ENCODE data around the gene COL26A1.
A peak's percentile ranks its signal among the peaks of the same experiment; 100 is the strongest.
"Not testable (repeated sequence)": the region's sequence is repeated elsewhere in the genome, so short reads cannot be mapped to it uniquely, and the experiment has no call there.

Gene COL26A1

DNA sequence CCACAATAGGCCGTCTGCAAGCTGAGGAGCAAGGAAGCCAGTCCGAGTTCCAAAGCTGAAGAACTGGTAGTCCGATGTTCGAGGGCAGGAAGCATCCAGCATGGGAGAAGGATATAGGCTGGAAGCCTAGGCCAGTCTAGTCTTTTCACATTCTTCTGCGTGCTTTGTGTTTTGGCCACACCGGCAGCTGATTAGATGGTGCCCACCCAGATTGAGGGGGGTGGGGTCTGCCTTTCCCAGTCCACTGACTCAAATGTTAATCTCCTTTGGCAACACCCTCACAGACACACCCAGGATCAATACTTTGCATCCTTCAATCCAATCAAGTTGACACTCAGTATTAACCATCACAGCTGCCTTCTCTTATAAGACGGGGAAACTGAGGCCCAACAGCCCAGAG is 142.8 kb downstream of the COL26A1 start:
- not testable (repeated sequence) for DNase-seq

DNA sequence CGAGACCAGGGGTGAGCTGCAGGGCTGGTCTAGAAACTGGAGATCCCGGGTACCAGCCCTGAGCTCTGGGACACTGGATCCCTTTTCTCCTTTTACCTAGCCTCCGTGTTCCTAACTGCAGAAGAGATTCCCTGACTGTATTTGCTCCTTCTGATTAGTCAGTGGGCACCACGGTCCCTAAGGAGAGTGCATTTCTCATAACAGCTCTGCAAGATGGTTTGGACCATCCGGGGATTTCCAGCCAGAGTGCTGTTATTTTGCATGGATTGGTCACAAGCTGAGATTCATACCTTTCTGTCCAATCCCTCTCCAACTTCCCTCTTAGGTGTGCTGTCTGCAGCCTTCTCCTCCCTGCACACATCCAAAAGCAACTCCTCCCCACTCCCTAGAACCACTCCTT is 143.9 kb downstream of the COL26A1 start:
- DNase-seq = no peak

DNA sequence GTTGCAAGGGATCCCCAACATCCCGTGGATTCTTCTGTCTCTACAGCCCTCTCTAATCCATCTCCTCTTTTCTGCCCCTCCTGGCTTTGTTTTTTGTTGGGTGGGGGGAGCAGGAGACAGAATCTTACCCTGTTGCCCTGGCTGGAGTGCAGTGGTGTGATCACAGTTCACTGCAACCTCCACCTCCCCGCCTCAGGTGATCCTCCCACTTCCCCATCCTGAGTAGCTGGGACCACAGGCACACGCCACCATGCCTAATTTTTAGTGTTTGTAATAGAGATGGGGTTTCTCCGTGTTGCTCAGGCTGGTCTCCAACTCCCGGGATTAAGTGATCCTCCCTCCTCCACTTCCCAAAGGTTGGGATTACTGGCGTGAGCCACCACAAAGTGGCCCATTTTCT is 144.7 kb downstream of the COL26A1 start:
- DNase-seq = no peak

DNA sequence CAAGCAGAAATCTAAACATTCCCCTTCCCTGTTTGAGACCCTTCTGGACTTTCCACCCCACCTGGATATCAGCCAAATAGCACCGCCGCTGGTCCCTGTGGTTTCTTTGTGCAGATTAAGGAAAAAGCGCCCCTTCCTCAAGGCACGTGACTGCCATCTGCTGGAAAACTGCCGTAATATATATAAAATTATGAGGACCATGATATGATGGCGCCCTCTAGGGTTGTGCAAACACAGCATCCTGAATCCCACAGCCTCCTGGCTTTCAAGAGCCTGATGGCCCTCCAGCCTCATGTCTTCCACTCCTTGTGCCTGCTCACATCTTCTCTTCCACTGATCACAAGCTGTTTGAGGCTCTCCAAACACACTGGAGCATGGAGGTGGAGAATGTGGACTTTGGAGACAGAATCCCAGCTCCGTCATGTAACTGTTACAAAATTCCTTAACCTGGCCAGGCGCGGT is 145.1 kb downstream of the COL26A1 start:
- DNase-seq = peak; percentile 30 to 46

DNA sequence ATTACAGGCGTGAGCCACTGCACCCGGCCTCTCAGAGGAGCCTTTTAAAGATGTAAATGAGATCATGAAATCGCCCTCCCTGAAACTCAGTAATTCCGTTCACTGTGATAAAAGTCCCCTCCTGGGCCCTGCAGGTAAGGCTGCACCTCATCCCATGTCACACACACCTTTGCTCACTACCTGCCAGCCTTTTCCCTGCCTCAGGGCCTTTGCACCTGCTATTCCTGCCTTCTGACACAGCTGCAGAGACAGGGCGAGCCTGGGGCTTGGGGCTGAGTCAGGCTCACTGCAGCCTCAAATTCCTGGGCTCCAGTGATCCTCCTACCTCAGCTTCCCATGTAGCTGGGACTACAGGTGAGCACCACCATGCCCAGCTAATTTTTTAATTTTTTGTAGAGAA is 147.6 kb downstream of the COL26A1 start:
- DNase-seq = no peak

DNA sequence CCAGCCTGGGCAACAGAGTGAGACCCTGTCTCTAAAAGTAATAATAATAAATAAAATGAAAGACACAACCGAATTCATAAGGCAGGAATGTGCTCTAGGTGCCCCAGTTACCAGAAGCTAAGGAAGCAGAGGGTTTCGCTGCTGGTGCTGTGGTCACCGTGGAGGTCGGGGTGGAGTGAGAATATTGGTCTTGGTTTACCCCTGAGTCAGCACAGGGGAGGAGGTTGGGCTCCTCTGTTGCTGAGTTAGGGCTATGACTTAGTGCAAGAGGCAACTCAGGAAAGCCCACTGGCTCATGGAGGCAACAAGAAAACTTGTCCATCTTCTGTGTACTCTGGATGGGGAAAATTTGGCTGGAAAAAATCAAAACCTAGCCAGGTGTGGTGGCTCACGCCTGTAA is 149.3 kb downstream of the COL26A1 start:
- DNase-seq = no peak

DNA sequence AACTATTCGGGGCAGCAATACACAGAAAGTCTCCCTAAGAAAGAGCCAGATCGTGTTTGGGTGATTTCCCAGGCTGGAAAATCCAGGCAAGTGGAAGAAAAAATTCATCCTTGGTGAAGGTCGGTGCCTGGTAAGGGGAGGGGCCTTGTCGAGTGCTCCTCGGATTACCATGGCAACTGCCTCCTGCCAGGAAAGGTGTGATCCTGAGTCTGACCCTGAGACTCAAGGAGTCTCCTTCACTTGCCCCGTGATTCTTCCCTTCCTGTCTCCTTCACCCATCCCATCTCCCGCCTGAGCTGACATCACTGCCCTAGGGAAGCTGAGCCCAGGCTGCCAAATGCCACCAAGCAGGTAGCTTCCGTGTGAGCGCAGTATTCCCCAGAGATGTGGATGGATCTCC is 154.2 kb downstream of the COL26A1 start:
- no peak for DNase-seq

DNA sequence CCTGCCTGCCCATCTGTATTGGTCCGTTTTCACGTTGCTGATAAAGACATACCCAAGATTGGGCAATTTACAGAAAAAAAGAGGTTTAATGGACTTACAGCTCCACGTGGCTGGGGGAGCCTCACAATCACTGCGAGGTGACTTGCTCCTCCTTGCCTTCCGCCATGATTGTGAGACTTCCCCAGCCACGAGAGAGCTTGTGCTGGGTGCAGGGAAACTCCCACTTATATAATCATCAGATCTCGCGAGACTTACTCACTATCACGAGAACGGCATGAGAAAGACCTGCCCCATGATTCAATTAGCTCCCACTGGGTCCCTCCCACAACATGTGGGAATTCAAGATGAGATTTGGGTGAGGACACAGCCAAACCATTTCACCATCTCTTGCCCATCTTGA is 154.6 kb downstream of the COL26A1 start:
- no peak for DNase-seq

DNA sequence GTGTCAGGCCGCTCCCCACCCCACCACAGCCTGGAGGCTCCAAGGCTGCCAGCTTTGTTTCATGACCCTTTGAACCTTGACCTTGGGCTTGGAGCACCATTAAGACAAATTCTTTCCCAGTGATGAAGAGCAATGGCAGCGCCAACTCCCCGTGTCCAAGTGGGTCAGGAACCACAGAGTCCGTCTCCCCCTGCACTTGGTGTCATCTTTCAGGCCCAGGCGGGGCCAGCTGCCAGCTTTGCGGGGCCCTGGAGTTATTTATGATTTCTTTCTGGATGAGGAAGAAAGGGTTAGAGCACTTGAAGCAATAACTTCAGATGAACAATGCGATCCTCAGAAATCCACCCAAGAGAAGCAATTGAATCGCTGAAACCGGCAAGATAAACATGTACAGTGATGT is 155.7 kb downstream of the COL26A1 start:
- DNase-seq = no peak

DNA sequence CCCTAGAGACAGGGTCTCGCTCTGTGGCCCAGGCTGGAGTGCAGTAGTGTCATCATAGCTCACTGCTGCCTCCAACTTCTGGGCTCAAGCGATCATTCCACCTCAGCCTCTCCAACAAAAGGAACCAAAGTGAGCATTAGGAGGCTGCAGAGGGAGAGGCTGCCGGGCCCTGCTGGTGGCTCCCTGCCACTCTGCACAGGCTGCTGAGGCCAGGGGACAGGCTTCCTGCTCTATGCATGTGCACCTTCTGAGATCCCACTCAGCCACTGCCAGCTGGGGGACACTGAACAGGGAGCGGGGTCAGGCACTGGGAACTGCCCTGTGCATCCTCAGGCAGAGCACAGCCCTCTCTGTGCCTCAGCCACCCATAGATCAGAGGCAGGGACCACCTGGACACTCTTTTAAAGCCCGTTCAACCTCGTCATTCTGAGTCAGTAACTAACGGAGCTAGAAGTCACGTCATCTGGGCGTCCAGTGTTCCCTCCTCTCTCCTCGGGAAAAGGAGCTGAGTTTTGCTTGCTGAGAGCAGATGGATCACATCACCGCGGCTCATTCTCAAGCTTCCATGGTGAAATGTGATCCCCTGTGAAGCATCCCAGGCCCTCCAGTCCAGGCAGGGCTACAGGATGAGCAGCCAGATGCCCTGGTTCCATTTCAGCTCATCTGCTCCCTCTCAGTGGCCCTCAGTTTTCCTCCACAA is 156.8 kb downstream of the COL26A1 start:
- DNase-seq = no peak

DNA sequence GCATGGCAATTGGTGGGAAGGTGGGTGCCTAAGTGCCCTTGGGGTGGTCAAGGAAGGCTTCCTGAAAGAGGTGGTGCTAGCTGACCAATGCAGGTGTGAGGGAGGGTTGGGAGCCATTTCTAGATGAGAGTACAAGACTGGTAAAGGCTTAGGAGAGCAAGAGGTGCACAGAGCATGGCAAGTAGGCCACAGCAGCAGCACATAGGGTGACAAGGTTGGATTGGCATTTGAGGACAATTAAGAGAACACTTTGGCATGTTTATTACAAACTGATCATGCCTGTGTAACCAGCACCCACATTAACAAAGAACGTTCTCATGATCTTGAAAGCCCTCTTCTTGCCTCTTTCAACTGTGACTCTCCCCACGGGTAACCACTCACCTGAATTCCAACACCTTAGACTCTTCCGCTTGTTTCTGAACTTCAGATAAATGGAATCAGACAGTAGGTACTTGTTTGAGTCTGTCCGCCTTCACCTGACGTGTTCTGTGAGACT is 158.8 kb downstream of the COL26A1 start:
- DNase-seq = no peak

DNA sequence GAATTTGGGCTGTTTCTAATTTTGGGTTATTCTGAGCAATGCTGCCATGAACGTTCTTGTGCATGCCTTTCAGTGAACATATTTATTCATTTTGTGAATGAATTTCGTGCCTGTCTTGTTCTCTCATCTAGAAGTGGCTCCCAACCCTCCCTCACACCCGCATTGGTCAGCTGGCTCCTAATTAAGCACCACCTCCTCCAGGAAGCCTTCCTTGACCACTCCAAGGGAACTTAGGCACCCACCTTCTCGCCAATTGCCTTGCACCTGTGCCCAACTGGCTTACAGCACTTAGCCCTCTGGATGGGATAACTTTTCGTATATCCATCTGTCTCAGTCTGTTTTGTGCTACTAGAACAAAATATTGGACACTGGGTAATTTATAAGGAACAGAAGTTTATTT is 159.3 kb downstream of the COL26A1 start:
- DNase-seq = no peak

DNA sequence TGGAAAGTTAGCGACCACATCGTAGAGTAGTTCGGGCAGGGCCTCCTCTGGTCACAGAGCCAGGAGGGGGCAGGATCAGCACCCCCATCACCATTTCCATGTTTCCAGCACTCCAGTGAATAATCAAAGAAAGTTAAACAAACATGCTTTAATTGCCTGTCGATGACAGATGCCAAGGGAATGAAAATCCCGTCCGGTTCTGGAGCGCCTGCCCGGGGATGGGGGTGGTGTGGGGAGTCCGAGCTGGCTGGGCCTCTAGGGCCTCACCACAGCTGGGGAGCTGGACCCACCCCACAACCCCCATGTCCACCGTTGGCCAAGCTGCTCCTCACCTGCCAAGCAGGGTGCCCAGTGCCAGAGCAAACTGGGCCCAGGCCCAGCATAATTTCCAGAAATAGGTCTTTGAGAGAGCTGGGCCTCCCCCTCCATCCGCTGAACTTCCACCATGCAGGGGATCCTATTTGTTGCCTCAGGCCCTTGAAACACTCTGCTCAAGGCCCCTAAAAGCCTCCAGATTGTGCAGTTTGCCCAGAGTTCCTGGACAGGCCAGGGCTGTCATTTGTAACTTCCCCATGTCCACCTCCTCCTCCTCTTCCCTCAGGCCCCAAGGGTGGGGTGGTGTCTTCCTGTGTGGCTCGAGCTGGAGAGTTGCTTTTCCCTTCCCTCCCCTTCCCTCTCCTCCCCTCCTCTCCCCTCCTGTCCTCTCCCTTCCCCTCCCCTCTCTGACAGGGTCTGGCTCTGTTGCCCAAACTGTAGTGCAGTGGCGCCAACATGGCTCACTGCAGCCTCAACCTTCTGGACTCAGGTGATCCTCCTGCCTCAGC is 165.4 kb downstream of the COL26A1 start:
- DNase-seq = no peak

DNA sequence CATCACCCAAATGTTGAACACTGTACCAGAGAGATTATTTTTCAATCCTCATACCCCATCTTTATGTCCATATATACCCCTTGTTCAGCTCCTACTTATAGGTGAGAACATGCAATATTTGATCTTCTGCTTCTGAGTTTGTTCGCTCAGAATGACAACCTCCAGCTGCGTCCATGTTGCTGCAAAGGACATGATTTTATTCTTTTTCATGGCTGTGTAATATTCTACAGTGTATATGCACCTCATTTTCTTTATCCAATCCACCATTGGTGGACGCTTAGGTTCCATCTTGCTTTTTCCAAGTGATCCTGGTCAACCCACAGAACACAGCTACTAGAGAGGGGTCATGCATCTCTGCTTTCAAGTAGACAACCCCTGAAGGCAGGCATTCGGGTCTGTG is 166.9 kb downstream of the COL26A1 start:
- no peak for DNase-seq

DNA sequence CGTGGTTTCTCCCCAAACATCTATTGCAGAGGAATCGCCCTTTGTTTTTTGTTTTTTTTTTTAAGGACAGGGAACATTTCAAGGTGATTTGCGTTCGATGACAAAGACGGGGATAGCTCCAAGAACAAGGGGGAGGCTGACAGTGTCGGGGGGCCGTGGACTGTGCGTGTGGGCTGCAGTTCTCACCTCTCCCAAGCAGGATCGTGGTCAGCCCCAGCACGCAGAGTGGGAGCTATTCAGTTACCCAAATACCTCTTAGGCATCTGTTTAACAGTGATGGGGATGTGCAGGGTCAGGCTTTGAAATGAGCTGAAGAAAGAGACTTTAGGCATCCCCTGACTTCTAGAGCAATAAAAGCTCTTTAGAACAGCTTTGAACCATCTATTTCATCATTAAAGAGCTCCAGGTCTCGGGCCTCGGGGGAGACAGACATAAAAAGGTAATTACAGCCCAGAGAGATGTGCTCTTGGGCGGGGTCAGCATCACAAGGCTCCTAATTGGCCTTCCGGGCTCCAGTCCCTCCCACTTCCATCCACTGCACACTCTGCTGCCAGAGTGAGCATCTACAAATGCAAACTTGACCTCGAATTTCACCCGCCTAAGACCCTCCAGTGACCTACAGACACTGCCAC is 169.2 kb downstream of the COL26A1 start:
- DNase-seq = no peak

DNA sequence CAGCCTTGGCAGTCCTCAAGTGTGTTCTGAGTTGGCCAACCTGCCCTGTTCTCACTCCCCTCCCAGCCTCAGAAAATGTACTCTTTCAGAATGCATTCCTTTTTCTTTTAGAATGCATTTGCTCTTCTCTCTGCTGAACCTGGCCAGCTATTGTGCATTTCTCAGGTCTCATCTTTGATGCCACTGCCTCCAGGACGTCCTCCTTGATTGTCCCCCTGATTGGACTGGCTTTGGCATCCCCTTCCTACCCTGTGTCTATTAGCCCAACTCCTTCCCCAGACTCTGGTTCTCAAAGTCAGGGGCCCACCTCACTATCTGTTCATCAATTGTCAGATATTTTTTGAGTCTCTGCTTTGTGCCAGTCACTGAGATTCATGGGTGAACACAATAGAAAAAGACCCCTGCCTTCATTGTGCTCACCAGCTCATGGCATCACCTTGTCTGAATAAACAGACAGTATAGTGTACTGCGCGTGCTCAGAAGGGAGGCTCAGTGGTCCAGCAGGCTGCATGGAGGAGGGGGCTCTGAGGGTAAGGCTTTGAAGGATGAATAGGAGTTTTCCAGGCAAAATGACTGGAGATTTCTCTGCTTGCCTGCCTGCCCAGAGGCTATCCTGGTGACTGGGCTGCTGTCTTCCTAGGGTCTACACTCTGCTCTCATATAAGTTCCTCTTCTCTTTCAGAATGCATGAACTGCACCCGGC is 169.9 kb downstream of the COL26A1 start:
- DNase-seq = no peak

DNA sequence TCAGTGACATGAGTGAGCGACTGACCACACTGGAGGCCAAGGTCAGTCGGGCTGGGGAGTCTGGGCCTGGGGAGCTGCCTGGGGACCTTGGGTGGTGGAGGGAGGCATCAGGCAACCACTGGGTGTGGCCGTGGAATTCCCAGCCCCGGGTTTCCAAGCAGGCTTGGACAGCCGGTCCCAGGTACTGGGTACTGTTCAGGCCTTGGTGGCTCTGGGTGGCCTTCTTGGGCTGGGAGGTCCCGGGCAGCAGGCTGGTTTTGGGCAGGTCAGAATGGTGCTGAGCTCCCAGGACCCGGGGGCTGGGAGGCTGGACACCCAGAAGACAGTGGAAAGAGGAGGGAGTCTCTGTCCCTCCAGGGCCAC is 170.4 kb downstream of the COL26A1 start:
- no peak for DNase-seq

DNA sequence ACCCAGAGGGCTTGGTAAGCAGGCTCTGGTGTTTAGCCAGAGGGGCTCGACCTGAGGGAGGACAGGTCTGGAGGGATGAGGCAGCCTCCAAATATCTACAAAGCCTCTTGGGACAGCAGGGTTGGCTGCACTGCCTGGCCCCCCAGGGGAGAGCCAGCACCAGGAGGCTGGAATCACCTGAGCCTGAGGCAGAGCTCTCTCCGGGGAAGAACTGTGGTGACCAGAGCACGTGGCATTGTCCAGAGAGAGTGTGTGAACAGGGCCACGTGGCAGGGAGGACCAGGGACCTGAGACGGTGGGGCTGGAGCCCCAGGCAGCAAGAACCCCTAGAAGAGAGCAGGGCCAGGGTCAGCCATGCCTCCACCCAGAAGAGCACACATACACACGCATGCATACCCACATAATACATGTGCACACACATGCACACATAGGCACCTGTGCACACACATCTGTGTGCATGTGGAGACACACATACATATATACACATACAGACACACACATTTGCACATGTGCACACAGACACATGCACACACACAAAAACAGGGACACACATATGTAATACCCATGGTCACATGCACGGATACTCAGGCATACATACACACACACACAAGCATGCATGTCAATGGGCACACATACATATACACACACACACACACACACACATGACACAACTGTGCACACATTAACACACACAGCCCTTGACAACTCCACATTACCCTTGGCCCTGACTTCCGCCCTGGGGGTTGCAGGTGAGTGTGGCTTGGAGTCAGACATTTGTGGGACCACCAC is 171.5 kb downstream of the COL26A1 start:
- no peak for DNase-seq

DNA sequence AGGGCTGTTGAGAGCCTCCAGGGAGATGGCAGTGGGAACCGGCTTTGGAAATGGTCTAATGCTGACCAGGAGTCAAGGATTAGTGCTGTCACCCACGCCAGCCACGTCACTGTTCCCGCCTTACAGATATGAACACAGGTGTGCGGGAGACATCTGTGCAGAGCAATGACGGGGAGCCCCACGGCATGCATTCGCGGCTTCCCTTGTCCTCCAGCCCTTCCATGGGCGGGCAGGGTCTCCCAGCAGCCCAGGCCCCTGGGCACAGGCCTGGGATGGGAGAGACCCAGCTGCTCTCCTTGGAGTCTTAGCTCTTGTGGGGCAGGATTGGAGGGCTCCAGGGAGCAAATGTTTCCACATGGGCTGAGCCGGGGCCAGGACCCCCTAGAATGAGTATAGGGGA is 172.2 kb downstream of the COL26A1 start:
- no peak for DNase-seq

DNA sequence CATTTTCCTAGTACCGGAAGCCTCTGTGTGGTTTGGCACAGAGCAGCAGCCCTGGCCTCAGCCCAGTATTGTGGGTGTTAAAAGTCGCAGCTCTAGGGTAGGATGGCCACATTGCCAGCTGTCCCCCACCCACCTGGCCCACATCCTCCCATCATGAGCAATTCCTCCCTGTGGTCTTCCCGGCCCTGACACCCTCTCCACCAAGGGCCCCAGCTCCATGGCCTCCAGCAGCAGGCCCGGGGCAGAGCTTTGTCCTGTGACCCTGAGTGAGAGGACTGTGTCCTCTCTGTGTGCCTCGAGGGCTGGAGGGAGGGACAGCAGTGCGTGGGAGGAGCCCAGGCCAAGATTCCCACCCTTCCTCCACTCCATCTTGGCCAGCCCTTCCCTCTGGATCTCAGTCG is 172.7 kb downstream of the COL26A1 start:
- DNase-seq = no peak

DNA sequence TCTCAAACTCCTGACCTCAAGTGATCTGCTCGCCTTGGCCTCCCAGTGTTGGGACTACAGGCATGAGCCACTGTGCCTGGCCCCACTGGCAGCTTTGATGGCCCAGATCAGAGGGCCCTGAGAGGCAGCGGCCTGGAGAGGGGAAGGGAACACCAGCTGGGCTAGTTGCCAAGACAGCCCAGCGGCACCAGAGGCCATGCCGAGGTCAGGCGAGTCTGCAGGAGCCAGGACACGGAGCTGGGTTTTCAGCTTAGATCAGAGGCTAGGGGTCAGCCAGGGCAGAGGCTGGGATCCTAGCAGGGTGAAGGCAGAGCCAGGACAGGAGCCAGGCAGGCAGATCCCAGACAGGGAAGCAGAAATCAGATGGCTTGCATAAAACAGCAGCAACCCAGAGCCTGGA is 173.6 kb downstream of the COL26A1 start:
- no peak for DNase-seq

DNA sequence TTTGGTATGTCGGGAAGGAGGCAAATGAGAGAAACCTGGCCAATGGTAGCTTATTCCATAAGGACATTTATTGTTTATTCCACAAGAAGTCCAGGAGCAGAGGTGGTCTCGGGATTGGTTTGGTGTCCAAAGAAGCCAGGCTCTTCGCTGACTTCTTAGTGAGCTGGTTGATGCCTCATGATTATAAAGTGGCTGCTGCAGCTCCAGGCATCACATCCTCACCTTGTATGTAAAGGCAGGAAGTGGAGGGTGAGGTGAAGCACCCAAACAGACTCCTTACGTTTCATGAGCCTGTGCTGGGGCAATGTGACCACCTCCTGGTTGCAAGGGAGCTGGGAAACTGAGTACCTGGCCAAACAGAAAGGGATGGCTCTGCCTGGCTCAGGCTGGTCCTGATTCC is 174.0 kb downstream of the COL26A1 start:
- no peak for DNase-seq

All from stimulated activated CD4-positive, alpha-beta T cell treated with anti-CD3 and anti-CD28 coated beads, Interleukin-2, amount 100 ng/mL, for 24 hours (primary cell).